ENCODE measurements around the gene SLC35F3.

DNA sequence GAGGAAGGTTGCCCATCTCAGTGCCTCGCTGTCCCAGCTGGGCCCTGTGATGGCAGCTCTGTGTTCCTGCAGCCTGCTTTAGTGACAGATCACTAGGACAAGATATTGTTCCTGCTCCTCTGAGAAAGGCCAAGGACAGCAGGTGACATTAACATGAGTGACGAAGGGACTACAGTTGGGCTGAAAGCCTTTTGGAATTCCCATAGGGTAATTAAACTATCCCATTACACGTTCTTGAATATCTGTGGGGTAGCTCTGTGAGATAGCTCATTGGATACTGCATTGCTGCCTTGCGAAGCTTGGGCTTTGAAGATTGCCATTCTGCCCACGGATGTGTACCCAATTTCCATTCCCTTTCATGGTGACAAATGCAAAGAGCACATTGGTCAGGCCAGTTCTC, 390.6 kb downstream of the SLC35F3 start:
- TF ChIP-seq, protein P1, sequence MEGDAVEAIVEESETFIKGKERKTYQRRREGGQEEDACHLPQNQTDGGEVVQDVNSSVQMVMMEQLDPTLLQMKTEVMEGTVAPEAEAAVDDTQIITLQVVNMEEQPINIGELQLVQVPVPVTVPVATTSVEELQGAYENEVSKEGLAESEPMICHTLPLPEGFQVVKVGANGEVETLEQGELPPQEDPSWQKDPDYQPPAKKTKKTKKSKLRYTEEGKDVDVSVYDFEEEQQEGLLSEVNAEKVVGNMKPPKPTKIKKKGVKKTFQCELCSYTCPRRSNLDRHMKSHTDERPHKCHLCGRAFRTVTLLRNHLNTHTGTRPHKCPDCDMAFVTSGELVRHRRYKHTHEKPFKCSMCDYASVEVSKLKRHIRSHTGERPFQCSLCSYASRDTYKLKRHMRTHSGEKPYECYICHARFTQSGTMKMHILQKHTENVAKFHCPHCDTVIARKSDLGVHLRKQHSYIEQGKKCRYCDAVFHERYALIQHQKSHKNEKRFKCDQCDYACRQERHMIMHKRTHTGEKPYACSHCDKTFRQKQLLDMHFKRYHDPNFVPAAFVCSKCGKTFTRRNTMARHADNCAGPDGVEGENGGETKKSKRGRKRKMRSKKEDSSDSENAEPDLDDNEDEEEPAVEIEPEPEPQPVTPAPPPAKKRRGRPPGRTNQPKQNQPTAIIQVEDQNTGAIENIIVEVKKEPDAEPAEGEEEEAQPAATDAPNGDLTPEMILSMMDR (optimal IDR thresholded peaks at IDR 0.05 in 1 of 3, IDR thresholded peaks at IDR 0.05 in 1 of 3, conservative IDR thresholded peaks at IDR 0.05 in 1 of 3; ENCODE audit: extremely low read depth in 1 of 3, insufficient read depth in 2 of 3, low read length in 3 of 3): no peak
- no peak for TF ChIP-seq EZH2 (IDR thresholded peaks at IDR 0.05; ENCODE audit: low read length)
